ENCODE data around the gene PAMR1. TPM values are rescaled to one million over a fixed set of nuclear protein-coding genes. Genes with fewer than 3 reads are reported as not detected.

PAMR1 gene
- total RNA-seq, 1 donor from 2014 or later: 63.2 TPM

DNA sequence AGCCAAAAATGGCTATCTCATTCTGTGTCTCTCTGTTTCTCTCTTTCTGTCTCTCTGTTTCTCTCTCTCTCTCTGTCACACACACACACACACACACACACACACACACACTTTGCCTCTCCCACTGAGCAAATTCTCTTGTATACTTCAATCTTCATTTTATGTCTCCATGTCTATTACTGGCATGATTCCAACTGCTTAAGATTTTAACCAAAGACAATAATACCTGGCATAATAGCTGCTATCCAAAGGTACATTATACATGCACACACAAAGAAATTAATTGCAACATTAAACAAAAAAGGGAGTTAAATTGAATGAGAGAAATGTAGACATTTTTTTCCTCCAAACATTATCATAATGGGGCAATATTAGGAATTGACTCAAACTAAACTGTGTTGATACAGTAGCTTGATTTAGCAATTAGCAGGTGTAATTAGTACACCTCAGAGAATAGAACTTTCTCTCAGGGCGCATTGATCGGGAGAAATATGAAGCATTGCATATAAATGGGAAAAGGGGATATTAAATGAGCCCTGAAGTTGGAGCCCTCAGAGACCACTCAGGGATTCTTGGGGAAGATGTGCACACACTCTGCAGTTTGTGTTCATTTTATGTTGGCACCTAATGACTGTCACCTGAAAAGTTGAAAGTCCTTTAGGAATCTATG lies 88.7 kb downstream of the PAMR1 start:
- no peak for DNase-seq

DNA sequence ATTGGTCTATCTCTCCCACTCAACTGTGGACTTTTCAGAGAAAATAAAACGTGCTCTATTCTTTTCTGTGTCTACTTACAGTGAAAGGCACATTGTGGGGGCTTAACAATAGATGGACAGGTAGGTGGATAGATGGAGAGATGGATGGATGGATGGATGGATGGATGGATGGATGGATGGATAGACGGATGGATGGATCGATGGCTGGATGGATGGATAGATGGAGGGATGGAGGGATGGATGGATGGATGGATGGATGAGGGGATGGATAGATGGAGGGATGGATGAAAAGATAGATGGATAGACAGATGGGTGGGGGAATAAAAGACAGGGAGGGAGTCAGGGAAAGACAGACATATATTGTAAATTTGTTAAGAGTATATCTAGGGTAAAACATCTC lies 91.8 kb downstream of the PAMR1 start:
- no peak for DNase-seq

DNA sequence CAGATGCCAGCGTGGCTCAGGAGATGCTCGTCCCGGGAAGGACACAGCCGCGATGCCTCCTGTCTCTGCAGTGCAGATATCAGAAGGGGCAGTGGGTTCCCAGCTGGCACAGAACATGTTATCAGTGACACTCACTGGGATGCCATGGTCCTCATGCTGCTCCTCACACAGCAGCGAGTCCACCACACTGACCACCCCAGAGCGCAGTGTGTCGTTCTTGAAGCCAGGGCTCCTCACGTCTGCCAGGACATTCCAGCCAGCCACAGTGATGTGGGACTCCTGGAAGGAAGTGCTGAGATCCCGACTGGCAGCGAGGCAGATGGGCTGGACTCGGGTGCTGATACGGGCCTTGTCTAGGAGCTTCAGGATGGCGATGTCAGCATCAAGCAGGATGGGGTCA lies 93.0 kb downstream of the PAMR1 start:
- no peak for DNase-seq

DNA sequence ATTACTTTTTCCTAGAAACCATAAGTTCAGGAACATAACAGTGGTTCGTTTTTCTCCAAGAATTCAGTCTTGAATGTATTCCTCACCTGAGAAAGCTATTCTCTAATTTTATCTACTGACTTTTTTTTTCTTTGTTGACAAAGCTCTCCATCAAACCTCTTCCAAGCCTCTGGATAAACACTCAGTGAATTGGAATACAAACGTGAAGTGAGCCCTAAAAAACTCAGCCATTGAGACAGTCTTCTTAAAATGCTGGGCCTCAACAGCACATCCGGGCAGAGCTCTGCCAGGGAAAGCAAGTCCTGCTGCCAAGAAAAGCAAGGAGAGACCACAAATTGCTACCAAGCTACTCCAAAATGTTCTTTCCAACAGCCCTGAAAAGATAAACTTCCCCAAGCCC lies 98.3 kb downstream of the PAMR1 start:
- DNase-seq: peak; percentile 65

DNA sequence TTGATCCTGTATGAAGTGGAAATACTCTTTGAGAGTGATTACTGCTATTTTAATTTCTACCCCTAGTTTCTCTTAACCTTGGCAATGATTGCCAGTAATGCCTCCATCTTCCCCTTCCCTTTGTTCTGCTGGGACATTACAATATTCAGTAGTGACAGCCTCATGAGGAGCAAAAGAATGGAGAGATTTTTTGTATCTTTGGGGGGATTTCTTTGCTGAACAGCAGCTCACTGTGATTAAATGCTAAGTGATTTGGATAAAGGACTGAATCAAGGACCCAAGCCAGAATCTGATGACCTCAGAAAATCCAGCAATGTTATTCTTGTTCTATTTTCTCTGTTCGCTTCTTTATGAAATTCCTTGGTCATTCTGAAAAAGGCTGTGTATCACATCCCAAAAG lies 99.1 kb downstream of the PAMR1 start:
- no peak for DNase-seq

DNA sequence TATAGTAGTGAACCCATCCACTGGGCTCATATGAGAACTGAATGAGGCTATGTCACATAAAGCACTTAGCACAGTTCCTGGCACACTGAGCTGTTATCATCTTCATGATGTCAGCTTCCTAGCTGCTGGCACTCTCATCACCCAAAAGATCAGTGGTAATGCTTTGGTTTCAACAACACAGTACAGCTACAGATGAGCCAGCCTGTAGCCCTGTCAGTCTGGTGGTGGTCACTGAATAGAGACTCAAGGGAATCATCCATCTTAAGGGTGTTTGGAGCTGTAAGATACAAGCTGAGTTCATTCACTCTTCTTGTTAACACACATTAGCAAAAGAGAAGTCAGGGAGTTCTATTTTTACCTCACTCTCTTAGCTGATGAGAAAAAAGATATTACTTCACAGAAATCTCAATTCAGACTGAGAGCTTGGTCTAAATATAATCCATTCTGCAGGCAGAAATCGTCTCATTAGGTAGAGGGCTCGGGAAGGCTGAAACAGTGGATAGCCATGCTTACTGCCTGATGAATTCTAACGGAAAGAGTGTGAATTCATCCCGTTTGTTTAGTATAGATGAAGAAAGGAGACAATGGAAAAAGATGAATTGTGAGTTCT lies 99.7 kb downstream of the PAMR1 start:
- no peak for DNase-seq

DNA sequence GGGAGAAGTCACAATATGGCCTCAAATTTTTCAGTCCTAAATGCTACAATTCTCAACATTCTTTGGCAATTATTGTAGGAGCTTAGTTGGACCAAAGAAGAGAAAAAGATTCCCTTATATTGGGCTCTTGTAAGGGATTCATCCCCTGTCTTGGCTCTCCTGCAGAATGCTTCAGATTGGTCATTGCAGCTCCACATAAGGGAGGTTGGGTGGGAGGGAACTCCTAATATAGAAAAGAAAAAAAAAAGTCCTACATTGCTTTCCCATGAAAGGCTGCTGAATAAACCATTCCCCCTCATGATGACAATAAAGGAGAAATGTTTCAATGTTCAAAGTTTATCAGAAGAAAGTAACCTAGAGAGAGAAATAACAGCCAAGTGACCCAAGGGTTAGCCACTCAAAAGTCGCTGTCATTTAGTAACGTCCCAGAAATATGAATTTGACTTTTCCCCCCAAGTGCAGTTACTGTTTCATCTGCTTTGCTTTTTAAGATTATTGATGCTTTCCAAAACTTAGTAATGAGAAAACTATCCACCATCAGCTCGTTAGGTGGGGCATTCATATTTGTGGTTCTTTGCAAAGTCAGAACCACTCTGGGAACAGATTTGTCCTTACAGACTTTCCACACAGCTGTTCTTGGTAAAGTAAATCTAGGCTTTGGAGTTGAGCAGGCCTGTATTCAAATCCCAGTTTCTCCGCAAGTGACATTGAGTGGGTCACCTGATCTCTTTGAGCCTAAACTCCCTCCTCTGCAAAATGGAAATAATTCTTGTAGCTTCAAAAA lies 101.1 kb downstream of the PAMR1 start:
- no peak for DNase-seq

DNA sequence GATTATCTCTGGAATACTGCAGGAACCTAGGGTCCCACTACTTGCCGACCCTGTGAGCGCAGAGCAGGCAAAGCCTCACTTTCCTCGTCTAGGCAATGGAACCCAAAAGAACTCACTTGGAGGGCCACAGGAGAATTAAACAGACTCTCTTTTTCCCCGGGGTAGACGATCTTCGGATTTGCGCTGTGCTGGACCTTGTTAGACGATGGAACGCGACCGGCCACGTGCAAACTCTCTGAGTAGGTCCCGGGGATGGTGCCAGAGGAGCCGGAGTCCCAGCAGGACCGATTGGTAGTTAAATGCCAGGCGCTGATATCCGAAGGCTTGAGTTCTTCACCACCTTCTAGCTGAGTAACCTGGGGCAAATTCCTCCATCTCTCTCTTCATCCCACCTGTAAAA lies 105.0 kb downstream of the PAMR1 start:
- DNase-seq: no peak

DNA sequence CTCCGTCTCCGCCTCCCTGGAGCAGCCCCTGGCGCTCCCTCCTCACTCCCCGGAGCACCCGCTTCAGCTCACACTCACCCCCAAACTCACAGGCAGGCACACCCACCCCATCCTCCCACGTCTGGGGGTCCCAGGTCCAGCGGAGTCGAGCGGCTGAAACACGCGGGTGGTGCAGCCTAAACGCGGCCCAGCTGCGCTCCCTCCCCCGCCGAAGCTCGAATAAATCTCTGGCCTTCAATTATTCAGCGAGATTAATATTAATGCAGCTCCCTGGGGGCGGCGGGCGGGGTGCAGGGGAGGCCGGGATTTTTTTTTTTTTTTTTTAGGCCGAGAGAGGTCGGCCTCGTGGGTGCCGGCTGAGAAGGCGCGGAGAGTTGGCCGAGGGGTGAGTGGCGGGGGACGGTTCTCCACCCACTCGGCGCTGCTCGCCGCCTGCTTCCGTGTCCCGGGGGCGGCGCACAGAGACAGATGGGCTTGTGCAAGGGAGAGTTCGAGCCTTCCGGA lies 105.5 kb downstream of the PAMR1 start:
- DNase-seq: no peak

DNA sequence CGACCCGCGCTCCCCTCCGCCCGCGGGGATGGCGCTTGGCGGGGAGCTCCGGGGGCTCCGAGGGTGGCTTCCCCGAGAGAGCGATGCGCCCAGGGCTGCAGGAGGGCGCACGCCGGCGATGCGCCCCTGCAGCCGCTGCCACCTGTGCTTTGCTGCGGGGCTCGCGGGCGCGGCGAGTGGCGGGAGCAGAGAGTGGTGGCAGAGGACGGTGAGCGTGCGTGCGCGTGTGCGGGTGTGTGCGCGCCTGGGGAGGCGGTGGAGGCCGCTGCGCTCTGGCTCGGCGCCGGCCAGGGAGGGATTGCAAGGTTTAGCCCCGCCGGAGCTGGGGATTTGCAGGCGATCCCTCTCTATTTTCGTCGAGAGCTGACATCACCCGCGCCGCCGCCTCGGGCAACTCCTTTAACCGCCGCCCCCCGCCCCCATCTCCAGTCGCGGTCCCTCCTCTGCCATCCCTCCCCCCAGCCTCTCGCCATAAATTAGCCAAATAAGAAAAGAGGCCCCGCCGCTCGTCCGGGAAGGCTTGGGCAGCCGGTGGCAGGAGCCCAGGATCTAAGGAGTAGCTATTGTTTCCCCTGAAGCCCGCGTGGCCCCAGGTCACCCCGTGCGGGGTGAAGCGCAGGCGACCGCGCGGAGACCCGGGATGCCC lies 106.1 kb downstream of the PAMR1 start, which contains the start of gene SLC1A2:
TSS of gene SLC1A2 (minus strand) at position 375 of the 646 bp plus-strand sequence. CDS start 592 bp downstream, outside the sequence.
- DNase-seq: peak; percentile 57

DNA sequence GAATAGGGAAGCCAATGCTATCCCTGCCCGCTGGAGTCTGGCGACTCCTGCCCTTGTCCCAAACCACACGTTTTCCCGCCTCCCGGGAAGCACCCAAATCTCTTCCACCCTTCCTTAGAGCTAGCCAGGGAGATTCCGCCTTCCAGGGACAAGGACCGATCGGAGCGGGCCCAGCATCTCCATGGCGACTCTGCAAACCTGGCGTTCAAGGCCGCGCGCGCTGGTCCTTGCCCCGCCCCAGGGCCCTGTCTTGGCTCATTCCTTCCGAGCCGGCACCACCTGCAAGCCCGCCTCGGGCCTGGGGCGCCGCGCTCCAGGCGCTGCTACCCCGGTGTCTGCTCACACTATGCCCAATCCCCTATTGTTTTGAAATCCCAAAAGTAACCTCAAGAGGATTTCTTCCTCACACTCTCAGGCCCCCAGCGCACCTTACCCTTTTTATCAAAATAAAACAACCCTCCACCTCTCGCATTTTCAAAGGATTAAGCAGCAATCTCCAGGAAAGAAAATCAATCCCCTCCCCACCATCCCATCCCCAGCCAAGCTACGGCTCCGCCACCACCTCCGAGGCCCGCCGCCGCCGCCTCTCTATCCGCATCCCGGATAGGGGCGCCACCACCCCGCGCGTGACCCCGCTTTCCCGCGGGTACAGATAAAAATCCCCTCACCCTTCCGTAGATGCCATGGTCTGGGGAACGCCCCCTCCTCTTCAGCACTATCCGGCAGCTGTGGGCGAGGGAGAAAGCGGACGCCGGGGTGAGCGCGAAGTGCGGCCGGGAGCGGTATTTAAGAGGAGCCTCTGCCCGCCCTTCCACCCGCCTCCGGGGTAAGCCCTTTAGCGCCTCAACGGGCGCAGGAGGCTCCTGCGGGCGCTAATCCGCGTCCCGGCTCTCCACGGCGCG lies 106.9 kb downstream of the PAMR1 start:
- DNase-seq: peak; percentile 32

DNA sequence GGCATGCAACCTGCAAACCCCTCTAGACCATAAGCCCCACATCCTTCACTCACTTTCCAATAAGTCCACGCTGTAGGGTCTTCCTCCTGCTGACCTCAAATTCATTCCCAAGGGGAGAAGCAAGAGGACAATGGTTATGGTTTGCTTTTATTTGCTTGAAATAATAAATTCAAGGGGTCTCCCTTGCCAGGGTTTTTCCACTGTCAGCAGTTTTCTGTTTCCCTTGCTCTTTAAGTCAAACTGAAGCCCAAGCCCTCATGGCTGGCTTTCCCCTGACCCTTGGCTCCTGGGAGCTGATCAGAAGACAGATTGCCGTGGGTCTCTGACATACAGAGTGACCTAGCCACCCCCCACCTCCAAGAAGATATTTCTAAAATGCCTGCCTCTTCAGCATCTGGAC lies 109.9 kb downstream of the PAMR1 start:
- no peak for DNase-seq

DNA sequence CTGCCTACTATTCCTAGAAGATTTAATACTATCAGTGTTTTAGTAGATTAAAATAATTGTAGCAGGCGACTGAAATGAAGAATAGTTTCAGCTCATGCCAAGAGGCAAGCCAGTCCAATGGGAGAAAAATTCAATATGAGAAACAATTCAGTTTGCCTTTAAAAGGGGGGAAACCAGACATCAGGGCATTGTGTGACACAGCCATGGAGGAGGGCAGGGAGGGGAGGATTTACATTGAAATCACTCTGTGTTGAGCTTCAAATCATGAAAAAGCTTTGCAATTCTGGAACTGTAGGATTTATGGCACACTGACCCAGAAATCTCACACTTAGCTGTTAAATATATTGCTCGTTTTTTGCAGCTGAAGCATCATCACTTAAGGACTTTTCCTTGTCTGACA lies 110.6 kb downstream of the PAMR1 start:
- no peak for DNase-seq

DNA sequence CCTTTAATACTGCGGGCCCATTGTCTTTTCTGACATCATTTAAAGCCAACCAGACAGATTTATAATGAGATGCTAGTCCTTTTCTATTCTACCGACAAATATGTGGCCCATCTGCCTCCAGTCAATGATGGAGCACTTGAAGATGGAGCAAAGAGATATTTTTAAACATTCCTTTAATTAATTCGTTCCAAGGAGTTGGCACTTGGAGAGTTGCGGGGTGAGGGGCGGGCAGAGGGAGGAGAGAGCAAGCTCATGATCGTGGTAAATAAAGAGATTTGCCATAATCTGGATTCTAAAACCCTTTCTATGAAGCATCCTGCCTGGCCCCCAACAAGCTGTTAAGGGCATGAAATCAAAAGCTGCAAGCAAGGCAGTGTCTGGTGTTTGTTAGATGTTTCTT lies 111.1 kb downstream of the PAMR1 start:
- no peak for DNase-seq

DNA sequence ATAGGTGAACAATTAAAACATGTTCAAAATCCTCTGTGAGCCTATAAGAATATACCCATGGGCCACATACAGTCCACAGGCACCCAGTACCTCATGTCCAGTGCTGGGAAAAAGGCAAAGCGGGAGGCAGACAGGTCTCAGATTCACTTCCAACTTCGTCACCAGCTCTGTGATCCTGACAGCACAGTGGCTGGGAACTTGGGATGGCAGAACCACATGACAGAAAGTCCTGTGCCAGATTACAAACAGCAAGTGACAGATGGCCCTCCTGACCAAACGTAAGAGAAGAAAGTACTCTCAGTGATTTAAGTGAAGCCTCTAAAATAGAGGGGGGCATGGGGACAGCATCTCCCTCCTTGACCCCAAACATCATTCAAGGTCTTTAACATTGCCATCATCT lies 111.8 kb downstream of the PAMR1 start:
- no peak for DNase-seq

DNA sequence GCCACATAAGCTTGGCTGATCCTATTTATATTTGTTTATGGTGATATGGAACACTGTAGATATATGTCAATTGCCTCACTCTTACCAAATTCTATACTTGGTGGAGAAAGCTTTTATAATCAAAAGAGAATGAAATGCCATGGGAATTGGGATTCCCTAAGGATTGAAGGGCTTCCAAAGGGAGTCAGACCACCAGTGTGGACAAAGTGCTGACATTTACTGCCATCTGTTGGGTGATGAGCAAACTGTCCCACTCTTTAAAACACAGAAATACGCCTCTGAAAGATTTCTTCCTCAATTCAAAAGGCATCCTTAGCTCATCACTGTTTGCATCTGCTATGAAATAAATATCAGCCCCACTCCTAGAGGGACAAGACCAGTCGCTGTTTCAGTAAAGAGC lies 113.1 kb downstream of the PAMR1 start:
- no peak for DNase-seq

DNA sequence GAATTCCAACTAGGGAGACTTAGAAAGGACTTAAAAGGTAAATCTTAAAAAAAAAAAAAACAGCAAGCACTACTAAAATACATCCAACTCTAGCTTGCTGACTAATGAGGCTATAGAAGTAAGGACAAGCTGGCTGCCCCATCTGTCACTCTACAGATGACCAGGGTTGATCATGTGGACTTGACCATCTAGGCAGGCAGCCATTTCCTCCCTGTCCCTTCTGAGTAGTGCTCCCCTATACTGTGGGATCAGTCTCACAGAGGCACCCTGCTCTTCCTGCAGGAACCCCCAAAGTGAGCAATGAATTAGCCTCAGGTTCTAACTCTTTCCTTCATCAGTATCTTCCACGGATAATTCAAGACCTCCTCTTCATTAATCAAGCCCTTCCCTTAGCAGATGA lies 118.4 kb downstream of the PAMR1 start:
- DNase-seq: no peak

DNA sequence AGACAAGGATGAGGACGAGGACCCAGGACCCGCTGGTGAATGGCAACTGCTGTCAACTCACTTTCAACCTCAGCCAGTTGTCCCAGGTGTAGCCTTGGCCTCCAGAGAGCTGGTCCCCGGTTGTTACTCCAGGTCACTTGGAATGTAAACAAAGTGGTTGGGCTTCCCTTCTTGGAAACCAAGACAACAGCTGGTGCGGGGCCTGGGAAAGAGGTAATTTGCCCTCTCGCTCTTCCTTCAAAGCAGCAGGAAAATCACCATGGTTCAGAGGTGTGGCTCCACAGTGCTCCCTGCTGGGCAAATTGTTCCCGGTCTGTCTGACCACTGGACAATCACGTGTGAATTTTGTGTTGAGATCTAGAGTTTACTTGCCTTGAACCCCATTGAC lies 121.0 kb downstream of the PAMR1 start:
- DNase-seq: no peak

DNA sequence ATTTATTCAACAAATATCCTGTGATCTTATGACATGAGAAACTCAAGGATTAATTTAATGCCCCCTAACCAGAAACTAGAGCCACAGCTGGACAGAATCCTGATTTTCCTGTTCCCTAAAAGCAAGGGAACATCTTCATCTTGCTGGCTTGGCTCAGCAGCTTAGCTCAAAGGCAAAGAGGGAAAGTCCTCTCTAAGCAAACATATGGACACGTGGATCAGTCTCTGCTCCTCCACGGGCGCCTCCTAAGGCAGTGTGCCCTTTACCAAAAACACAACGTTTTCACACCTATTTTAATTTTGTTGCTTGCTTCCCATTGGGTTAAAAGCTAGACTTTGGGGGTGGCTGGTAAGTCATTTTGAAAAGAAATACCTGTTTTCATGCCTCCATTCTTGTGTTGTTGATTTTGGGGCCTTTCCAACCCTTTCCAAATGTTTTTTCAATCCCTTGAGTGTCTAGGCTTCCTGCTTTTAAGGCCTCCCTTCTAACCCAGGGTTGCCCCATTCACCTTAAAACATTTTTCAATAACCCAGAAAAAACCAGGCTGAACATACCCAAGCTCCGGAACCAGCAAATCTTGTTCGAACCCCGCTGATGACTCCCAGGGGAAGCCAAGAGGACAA lies 121.5 kb downstream of the PAMR1 start:
- DNase-seq: no peak

DNA sequence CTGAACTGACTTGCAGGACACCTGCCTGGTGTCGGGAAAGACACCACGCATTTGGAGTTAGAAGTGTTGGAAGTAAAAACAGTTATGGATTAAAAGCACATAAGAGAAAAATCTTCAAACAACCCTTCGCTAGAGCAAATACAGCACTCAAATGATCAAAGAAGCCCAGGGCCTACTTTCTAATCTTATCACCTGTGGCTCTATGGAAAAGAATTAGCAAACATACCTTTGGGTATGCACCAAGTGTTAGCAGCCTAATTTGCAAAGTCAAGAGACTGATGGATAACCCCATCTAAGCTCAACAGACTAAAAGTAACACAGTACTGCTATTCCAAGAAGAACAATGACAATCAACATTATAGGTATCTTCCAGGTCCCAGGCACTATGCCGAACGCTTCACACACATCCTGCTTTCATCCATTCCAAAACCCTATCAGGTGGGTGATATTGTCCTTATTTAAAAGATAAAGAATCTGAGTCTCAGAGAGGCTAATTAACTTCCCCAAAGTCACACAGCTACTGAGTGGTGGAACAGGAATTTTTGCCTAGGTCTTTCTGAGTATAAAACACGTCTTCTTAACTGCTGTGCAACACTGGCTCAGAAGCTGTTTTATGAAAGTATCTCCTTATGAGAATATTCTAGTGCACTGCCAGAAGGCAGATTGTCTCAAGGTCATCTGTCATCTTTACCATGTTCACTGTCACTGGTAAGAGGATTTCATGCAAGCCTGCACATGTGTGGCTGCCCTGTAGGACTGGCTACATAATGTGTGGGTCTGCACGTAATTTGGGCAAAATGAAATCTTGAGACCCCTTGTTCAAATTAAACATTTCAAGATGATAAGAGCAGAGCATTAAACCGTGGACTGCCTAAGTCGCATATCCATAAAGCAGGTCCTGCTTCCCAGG lies 122.4 kb downstream of the PAMR1 start:
- no peak for DNase-seq
